ENCODE measurements around the gene PRSS50. TPM values are rescaled to one million over a fixed set of nuclear protein-coding genes. Genes with fewer than 3 reads are reported as not detected.

PRSS50 gene
- total RNA-seq, 5 donors from 2014 or later (not counting 1 experiment from before 2014, with no cell fraction given), result not detected

GRCh38 chr3:46701181-46701939 is 16.3 kb downstream of the PRSS50 start, which contains the start of gene TMIE:
TSS of gene TMIE (plus strand) at chr3:46701392. CDS start at chr3:46701488, 96 bp downstream.
- Mint-ChIP-seq H3K27ac (no peak within 1 kb of the TSS), H3K4me1 (peaks cover 25 to 43% (median 31%) of the 10 kb centered on the region in 3 donors), H3K36me3 (no peaks in the 10 kb centered on the region), H3K9me3 (no peaks in the 10 kb centered on the region), H3K27me3 (peaks cover 0 to 9% of the 10 kb centered on the region in 2 donors), H3K4me3 (peak within 1 kb of the TSS; percentile 25 to 70 (median 56))
- H3K9me3 ChIP-seq, result no peaks in the 10 kb centered on the region
- no peaks in the 10 kb centered on the region for H3K36me3 ChIP-seq (ENCODE audit: control insufficient read depth in 2 of 2, extremely low read depth in 1 of 2, insufficient read depth in 1 of 2, low read length in 1 of 2)
- ChIA-PET CTCF (interaction anchor here in 1 of 2 donors (1.1 kb wide), 1 partner anchor 211 kb away, joined by 3 read pairs; no protein-coding TSS in a partner anchor), POLR2A (interaction anchor here in 1 of 2 donors (0.6 kb wide), 2 partner anchors 180 to 446 kb away, joined by 4 to 6 read pairs; no protein-coding TSS in a partner anchor)
- no peak within 1 kb of the TSS for H3K27ac ChIP-seq (ENCODE audit: low read length)
- H3K4me3 ChIP-seq (ENCODE audit: control insufficient read depth in 1 of 2, extremely low read depth in 1 of 2, low read length in 1 of 2), result peak within 1 kb of the TSS in 1 of 2 donors; percentile 10
- H3K27me3 ChIP-seq (replicated peaks in 1 of 2; ENCODE audit: control insufficient read depth in 2 of 2, extremely low read depth in 1 of 2, insufficient read depth in 2 of 2, low read length in 1 of 2), result peaks cover 0 to 47% of the 10 kb centered on the region in 2 experiments
- peak in 1 of 35 experiments; percentile 12 for DNase-seq
- 12% methylated on average over 42 of the region's 51 CpGs for WGBS (ENCODE audit: insufficient coverage)
- H3K4me1 ChIP-seq (ENCODE audit: control insufficient read depth in 1 of 2, extremely low read depth in 1 of 2, insufficient read depth in 2 of 2, low read length in 2 of 2), result peaks cover 8 to 47% of the 10 kb centered on the region in 2 experiments
- ATAC-seq (replicated peaks in 1 of 4), result peak in 1 of 4 experiments; percentile 33

DNA sequence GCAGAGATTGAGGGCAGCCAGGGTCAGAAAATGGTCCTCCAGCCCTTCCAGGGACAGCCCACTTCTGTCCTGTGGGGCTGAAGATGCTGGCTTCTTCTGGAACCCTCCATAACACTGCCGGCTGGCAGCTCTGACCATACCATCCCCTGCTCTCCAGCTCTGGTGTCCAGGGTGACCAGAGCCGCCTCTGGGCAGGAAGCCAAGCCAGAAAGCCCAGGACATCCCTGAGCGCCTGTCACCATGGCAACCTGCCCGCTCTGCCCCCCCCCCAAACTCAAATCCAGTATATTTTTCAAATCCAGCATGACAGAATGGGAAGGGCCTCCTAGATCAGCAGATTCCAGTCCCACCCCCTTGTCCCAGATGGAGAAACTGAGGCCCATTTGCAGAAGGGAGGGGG is 16.9 kb downstream of the PRSS50 start:
- Histone ChIP-seq H3K4me1 (ENCODE audit: control insufficient read depth in 1 of 2, extremely low read depth in 1 of 2, insufficient read depth in 2 of 2, low read length in 2 of 2) (peaks cover 13 to 53% of the 10 kb centered on the region in 2 experiments), H3K9me3 (no peaks in the 10 kb centered on the region), H3K27ac (ENCODE audit: low read length) (no peak overlapping the region), H3K27me3 (replicated peaks in 1 of 2; ENCODE audit: control insufficient read depth in 2 of 2, extremely low read depth in 1 of 2, insufficient read depth in 2 of 2, low read length in 1 of 2) (peaks cover 0 to 43% of the 10 kb centered on the region in 2 experiments), H3K4me3 (ENCODE audit: control insufficient read depth in 1 of 2, extremely low read depth in 1 of 2, low read length in 1 of 2) (no peak overlapping the region), H3K36me3 (ENCODE audit: control insufficient read depth in 2 of 2, extremely low read depth in 1 of 2, insufficient read depth in 1 of 2, low read length in 1 of 2) (no peaks in the 10 kb centered on the region)
- POLR2A ChIA-PET, result interaction anchor here in 1 of 2 donors (0.6 kb wide), 2 partner anchors 180 to 447 kb away, joined by 4 to 6 read pairs; no protein-coding TSS in a partner anchor
- peaks cover 0 to 9% of the 10 kb centered on the region in 2 donors for H3K27me3 Mint-ChIP-seq
- no peak for DNase-seq
- H3K27ac Mint-ChIP-seq, result no peak overlapping the region
- CTCF ChIA-PET, result no interaction called here
- peaks cover 30 to 48% (median 36%) of the 10 kb centered on the region in 3 donors for H3K4me1 Mint-ChIP-seq
- no peak for ATAC-seq (replicated peaks in 1 of 4)
- H3K36me3 Mint-ChIP-seq, result no peaks in the 10 kb centered on the region
- WGBS (ENCODE audit: insufficient coverage), result 90% methylated on average over 2 of the region's 4 CpGs
- H3K4me3 Mint-ChIP-seq, result peak overlapping the region in 2 of 3 donors; percentile 15 to 46
- H3K9me3 Mint-ChIP-seq, result no peaks in the 10 kb centered on the region

- ChIA-PET POLR2A (no interaction called here), CTCF (no interaction called here)
- H3K27ac ChIP-seq (ENCODE audit: low read length), result no peak overlapping the region
- peaks cover 0 to 36% of the 10 kb centered on the region in 2 experiments for H3K27me3 ChIP-seq (replicated peaks in 1 of 2; ENCODE audit: control insufficient read depth in 2 of 2, extremely low read depth in 1 of 2, insufficient read depth in 2 of 2, low read length in 1 of 2)
- Mint-ChIP-seq H3K27ac (peak overlapping the region; percentile 76 to 81), H3K9me3 (no peaks in the 10 kb centered on the region), H3K27me3 (peaks cover 0 to 9% of the 10 kb centered on the region in 2 donors), H3K4me1 (peaks cover 38 to 55% (median 45%) of the 10 kb centered on the region in 3 donors), H3K4me3 (peak overlapping the region in 2 of 3 donors; percentile 15 to 46), H3K36me3 (no peaks in the 10 kb centered on the region)
- ATAC-seq (replicated peaks in 1 of 4), result no peak
- H3K4me1 ChIP-seq (ENCODE audit: control insufficient read depth in 1 of 2, extremely low read depth in 1 of 2, insufficient read depth in 2 of 2, low read length in 2 of 2), result peaks cover 21 to 57% of the 10 kb centered on the region in 2 experiments
- no peak for DNase-seq
- no peaks in the 10 kb centered on the region for H3K36me3 ChIP-seq (ENCODE audit: control insufficient read depth in 2 of 2, extremely low read depth in 1 of 2, insufficient read depth in 1 of 2, low read length in 1 of 2)
- WGBS (ENCODE audit: insufficient coverage), result 90% methylated on average over 7 of the region's 8 CpGs
- no peak overlapping the region for H3K4me3 ChIP-seq (ENCODE audit: control insufficient read depth in 1 of 2, extremely low read depth in 1 of 2, low read length in 1 of 2)
- no peaks in the 10 kb centered on the region for H3K9me3 ChIP-seq
Observed at GRCh38 chr3:46699676-46700523, 17.8 kb downstream of the PRSS50 start.

GRCh38 chr3:46695962-46696894 is 21.4 kb downstream of the PRSS50 start:
- Histone ChIP-seq H3K27me3 (replicated peaks in 1 of 2; ENCODE audit: control insufficient read depth in 2 of 2, extremely low read depth in 1 of 2, insufficient read depth in 2 of 2, low read length in 1 of 2) (peaks cover 0 to 24% of the 10 kb centered on the region in 2 experiments), H3K36me3 (ENCODE audit: control insufficient read depth in 2 of 2, extremely low read depth in 1 of 2, insufficient read depth in 1 of 2, low read length in 1 of 2) (no peaks in the 10 kb centered on the region), H3K4me3 (ENCODE audit: control insufficient read depth in 1 of 2, extremely low read depth in 1 of 2, low read length in 1 of 2) (peak overlapping the region in 1 of 2 donors; percentile 30), H3K27ac (ENCODE audit: low read length) (peak overlapping the region; percentile 58), H3K4me1 (ENCODE audit: control insufficient read depth in 1 of 2, extremely low read depth in 1 of 2, insufficient read depth in 2 of 2, low read length in 2 of 2) (peaks cover 40 to 76% of the 10 kb centered on the region in 2 experiments), H3K9me3 (no peaks in the 10 kb centered on the region)
- peaks cover 56 to 71% (median 59%) of the 10 kb centered on the region in 3 donors for H3K4me1 Mint-ChIP-seq
- DNase-seq, result peak in 1 of 35 experiments; percentile 27
- H3K27me3 Mint-ChIP-seq, result peaks cover 0 to 1% of the 10 kb centered on the region in 2 donors
- H3K36me3 Mint-ChIP-seq, result no peaks in the 10 kb centered on the region
- ChIA-PET POLR2A (interaction anchor here in 1 of 2 donors (0.5 kb wide), 1 partner anchor 336 kb away, joined by 3 read pairs; no protein-coding TSS in a partner anchor), CTCF (interaction anchor here in 1 of 2 donors (0.5 to 1.5 kb wide), 3 partner anchors 9 to 630 kb away, joined by 3 to 5 read pairs (median 3); no protein-coding TSS in a partner anchor)
- no peak for ATAC-seq (replicated peaks in 1 of 4)
- no peaks in the 10 kb centered on the region for H3K9me3 Mint-ChIP-seq
- peak overlapping the region; percentile 92 to 95 for H3K27ac Mint-ChIP-seq
- peak overlapping the region in 2 of 3 donors; percentile 47 to 88 for H3K4me3 Mint-ChIP-seq
- WGBS (ENCODE audit: insufficient coverage), result 91% methylated on average over 3 of the region's 4 CpGs

DNA sequence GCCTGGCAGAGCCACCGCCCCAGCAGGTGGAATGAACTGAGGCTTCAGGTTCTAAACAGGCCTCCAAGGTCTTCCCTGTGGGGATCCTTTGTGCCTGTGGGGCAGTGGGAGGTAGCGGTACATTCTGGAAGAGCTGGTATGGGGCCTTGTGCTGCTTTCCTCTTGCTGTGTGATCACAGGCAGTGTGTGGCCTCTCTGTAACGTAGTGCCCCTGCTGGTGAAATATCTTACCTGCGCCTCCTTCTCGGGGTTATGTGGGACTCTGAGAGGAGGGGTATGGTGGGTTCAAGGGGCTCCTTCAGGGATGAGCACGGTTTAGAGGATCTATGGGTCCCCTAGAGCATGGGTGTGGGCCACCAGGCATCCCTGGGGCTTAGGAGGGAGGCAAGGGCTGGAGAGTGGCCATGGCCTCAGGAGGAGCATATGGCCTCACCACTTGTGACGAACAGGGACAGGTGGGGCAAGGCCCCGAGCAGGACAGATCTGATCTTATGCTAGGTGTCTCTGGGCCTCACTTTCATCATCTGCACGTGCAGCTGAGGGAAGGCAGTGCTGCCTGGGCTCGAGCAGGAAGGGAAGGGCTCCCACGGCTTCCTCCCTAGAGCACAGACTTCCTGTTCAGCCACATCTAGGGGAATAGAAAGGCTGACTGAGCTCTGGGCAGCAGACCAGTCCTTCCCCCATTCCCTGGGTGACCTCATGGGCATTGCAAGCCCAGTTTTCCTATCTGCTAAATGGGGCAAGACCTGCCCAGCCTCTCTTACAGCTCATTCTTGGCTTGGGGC is 22.3 kb downstream of the PRSS50 start:
- Mint-ChIP-seq H3K36me3 (no peaks in the 10 kb centered on the region), H3K4me1 (peaks cover 65 to 77% (median 68%) of the 10 kb centered on the region in 3 donors), H3K27ac (peak overlapping the region; percentile 92 to 95), H3K27me3 (no peaks in the 10 kb centered on the region), H3K9me3 (no peaks in the 10 kb centered on the region), H3K4me3 (peak overlapping the region; percentile 34 to 88 (median 47))
- ATAC-seq (replicated peaks in 1 of 4) (peak; percentile 9 to 36 (median 32)), DNase-seq (peak in 26 of 35 experiments; percentile 12 to 64 (median 38))
- H3K27me3 ChIP-seq (replicated peaks in 1 of 2; ENCODE audit: control insufficient read depth in 2 of 2, extremely low read depth in 1 of 2, insufficient read depth in 2 of 2, low read length in 1 of 2), result peaks cover 0 to 17% of the 10 kb centered on the region in 2 experiments
- CTCF ChIA-PET, result interaction anchor here (0.5 to 1.5 kb wide), 4 partner anchors 10 to 631 kb away, joined by 3 to 5 read pairs (median 3); no protein-coding TSS in a partner anchor
- H3K4me3 ChIP-seq (ENCODE audit: control insufficient read depth in 1 of 2, extremely low read depth in 1 of 2, low read length in 1 of 2), result peak overlapping the region in 1 of 2 donors; percentile 30
- POLR2A ChIA-PET, result interaction anchor here in 1 of 2 donors (0.5 kb wide), 1 partner anchor 337 kb away, joined by 3 read pairs; no protein-coding TSS in a partner anchor
- peaks cover 48 to 79% of the 10 kb centered on the region in 2 experiments for H3K4me1 ChIP-seq (ENCODE audit: control insufficient read depth in 1 of 2, extremely low read depth in 1 of 2, insufficient read depth in 2 of 2, low read length in 2 of 2)
- no peaks in the 10 kb centered on the region for H3K9me3 ChIP-seq
- WGBS (ENCODE audit: insufficient coverage), result 40% methylated on average over 7 of the region's 11 CpGs
- peak overlapping the region; percentile 58 for H3K27ac ChIP-seq (ENCODE audit: low read length)
- no peaks in the 10 kb centered on the region for H3K36me3 ChIP-seq (ENCODE audit: control insufficient read depth in 2 of 2, extremely low read depth in 1 of 2, insufficient read depth in 1 of 2, low read length in 1 of 2)
